T1000 (cell line): Measurements from ENCODE around the gene SUMO2.

Source experiments
- DNase-seq: peaks from one replicate; lab custom pipeline; 2025; ENCODE audit warnings: mixed read lengths; lab: John Stamatoyannopoulos, UW

Gene SUMO2

GRCh38 chr17:75124041-75124818 is 58.5 kb downstream of the SUMO2 start:
- DNase-seq, result peak; percentile 92

DNA sequence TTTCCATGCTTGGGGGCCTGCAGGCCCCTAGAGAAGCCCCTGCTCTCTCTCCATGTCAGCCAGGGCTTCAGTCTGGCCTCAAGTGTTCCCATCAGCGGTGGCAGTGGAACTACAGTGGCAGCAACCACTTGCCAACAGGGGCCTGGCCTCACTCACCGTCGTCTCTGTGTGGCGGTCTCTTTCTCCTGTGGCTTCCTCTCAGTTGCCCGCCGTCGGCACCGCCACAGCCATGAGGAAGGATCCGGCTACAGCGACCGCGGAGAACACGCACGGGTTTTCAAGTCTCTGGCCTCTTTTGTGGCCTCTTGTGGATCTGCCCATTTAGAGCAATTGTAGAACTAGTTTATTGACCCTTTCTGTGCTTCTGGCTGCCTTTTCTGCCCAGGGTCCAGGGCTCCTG is 64.5 kb downstream of the SUMO2 start:
- DNase-seq, result no peak

DNA sequence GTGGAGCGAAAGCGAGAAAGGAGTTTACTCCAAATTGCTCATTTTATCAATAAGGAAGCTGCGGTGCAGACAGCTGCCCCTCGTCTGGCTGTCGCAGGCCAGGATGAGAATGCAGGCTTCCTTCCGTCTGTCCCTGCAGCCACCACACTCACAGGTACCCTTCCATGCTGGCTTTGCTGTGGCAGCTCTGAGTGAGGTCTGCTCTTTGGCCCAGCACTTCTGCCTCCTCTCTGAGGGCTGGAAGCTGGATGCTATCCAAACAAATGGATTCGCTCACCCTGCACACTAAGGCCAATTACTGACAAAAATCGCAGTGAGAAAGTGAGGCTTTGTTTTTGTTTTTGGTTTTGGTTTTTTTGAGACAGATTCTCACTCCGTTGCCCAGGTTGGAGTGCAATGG is 66.0 kb downstream of the SUMO2 start:
- no peak for DNase-seq
